Testis (tissue), 3 donors: Measurements from ENCODE around the gene GALC. TPM values are rescaled to one million over a fixed set of nuclear protein-coding genes. Genes with fewer than 3 reads are reported as not detected.

Experiments used
- DNase-seq: peaks from one replicate; pipeline ENCODE4 v3.0.0-alpha.2; 2019
- H3K27ac ChIP-seq, 2 donors: fragments of 200-600 bp; sonication (generic); one replicate each; pipeline ENCODE4 v1.5.1; 2019
- H3K27me3 ChIP-seq: fragments of 200-600 bp; sonication (generic); one replicate; pipeline ENCODE4 v1.5.1; 2019
- H3K36me3 ChIP-seq: fragments of 200-600 bp; sonication (generic); one replicate; pipeline ENCODE4 v1.5.1; 2017; ENCODE audit warnings: low read depth; ENCODE audit errors: missing control alignments
- H3K4me1 ChIP-seq: fragments of 200-600 bp; sonication (generic); one replicate; pipeline ENCODE4 v1.5.1; 2019
- H3K4me3 ChIP-seq, 2 donors: fragments of 200-600 bp; sonication (generic); one replicate each; pipeline ENCODE4 v1.5.1; 2017 to 2019
- H3K9me3 ChIP-seq: fragments of 200-600 bp; sonication (generic); one replicate; pipeline ENCODE4 v1.5.1; 2017
- CTCF ChIP-seq, 3 experiments: fragments of 450-650 bp in 2 of 3; fragments of 200-600 bp in 1 of 3; sonication (generic) in 1 of 3; IDR thresholded peaks; one replicate each; pipeline ENCODE4 v1.5.1; 2016 to 2019; ENCODE audit warnings: antibody characterized with exemption in 3 of 3, mild to moderate bottlenecking in 2 of 3, moderate library complexity in 1 of 3
- POLR2A ChIP-seq: fragments of 450-650 bp; IDR thresholded peaks from one replicate; pipeline ENCODE4 v1.6.1; 2017; ENCODE audit warnings: antibody characterized with exemption, mild to moderate bottlenecking, moderate library complexity
- WGBS, 2 donors: methylation state at CpG; one replicate each; pipeline ENCODE4 v1.1.5; 2018; 5-methylcytosine and 5-hydroxymethylcytosine counted together
- intact Hi-C: fragments of 100-400 bp; cut with DNase I; formaldehyde crosslinking; loops from one replicate; pipeline ENCODE4 v1.15.1; 2023; ENCODE audit warnings: low total_unique reads
- polyA plus RNA-seq: library from polyadenylated mRNA; stranded (reverse); fragments of 350-450 nt; fragmentation: Illumina TruSeq; extraction: RNeasy Lipid Tissue Mini Kit (QIAGEN cat#74804); gene quantifications from one replicate; pipeline ENCODE4 v1.2.3, GENCODE V29; 2014; ENCODE audit warnings: low read depth, low replicate concordance; ENCODE audit not compliant: insufficient read depth
- total RNA-seq, 2 donors: library from RNA; depleted of rRNA; stranded (reverse); fragments of >200 nt; gene quantifications; one replicate each; pipeline ENCODE4 v1.2.3, GENCODE V29; 2016

The GALC gene
- total and polyA plus RNA-seq, 3 donors from 2014 or later, result 50.7 to 100 (median 79.6) TPM

DNA sequence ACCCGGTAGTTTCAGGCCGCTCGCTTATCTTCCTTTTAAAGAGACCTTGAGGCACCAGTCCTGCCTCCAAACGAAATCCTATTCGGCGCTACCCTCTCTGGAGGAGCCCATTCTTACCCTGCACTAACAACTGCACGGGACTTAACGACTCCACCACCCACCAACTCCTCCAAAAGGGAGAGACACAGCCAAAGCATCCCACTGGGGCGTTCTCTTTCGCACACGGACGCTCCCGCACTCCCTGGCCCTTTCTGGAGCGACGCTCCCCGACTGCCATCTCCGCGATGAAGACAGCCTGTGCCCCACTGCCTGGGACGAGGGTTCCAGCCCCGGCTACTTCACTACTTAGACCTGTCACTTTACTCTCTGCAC lies 650 bp downstream of the GALC start:
- TF ChIP-seq POLR2A (no peak), CTCF (IDR thresholded peaks at IDR 0.05) (no peak)
- Histone ChIP-seq H3K36me3 (no peaks in the 10 kb centered on the region), H3K27ac (peak overlapping the region; percentile 93 to 98), H3K4me3 (peak overlapping the region; percentile 78 to 85), H3K4me1 (peaks cover 51% of the 10 kb centered on the region), H3K9me3 (no peaks in the 10 kb centered on the region), H3K27me3 (no peaks in the 10 kb centered on the region)
- intact Hi-C loops, result no loop called here
- DNase-seq, result no peak
- 2 to 3% methylated on average over 18 to 20 of the region's 20 CpGs for WGBS, 2 donors

GRCh38 chr14:87990682-87991081 lies 2.3 kb downstream of the GALC start:
- DNase-seq, result peak; percentile 38
- WGBS, 2 donors, result 45 to 48% methylated on average over 4 of the region's 4 CpGs
- Histone ChIP-seq H3K4me3 (no peak overlapping the region), H3K27me3 (no peaks in the 10 kb centered on the region), H3K36me3 (no peaks in the 10 kb centered on the region), H3K27ac (peak overlapping the region; percentile 60 to 98), H3K9me3 (no peaks in the 10 kb centered on the region), H3K4me1 (peaks cover 38% of the 10 kb centered on the region)
- intact Hi-C loops, result no loop called here
- TF ChIP-seq CTCF (IDR thresholded peaks at IDR 0.05), result no peak
- no peak for TF ChIP-seq POLR2A

DNA sequence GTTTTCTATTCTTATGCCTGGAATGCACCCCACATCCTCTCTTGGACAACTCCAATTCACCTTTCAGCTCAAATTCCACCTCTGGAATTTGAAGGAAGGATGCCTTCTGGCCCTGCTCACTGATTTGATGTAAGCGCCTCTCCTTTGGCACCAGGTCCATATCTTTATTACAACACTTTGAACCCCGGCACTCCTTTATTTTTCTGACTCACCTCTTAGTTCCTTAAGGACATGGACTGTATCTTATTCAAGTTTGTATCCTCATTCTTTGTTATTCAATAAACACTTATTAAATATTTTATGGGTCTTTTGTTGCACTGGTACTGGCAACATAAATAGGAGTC lies 3.1 kb downstream of the GALC start:
- Histone ChIP-seq H3K27ac (peak overlapping the region in 1 of 2 donors; percentile 98), H3K36me3 (no peaks in the 10 kb centered on the region), H3K4me1 (peaks cover 31% of the 10 kb centered on the region), H3K9me3 (no peaks in the 10 kb centered on the region), H3K4me3 (no peak overlapping the region), H3K27me3 (no peaks in the 10 kb centered on the region)
- intact Hi-C loops, result no loop called here
- TF ChIP-seq CTCF (IDR thresholded peaks at IDR 0.05) (no peak), POLR2A (no peak)
- DNase-seq, result no peak
- 95 to 97% methylated on average over 2 of the region's 2 CpGs for WGBS, 2 donors

DNA sequence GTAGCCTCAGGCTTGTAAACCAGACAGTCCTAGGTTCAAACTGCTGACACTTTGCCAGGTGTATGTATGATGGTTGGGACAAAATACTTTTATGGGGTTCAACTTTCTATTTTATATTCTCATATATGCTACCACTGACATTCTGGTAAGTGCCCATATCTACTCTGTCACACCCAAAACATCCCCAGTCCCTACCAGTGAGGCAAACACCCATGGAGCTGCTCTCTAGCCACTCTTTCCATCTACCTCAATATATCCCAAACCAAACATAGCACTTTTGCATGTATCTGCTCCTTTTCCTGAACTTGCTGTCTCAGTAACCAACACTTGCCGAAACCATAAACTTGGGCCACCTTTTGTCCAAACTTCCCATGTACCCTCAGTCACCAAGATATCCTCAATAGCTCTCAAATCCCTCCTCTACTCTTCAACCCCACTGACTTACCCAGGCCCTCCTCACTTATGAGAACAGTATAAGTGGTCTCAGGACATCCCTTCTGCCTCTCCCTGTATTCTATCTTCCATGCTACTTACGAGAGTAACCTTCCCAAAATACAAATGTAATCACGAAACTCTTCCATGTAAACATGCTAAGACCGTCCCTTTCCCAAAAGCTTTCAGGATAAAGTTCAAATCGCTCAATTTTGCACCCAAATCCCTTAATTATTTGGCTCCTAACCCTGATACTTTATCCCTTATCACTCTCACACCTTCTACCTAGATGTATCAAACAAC lies 3.6 kb downstream of the GALC start:
- 83 to 95% methylated on average over 5 of the region's 5 CpGs for WGBS, 2 donors
- intact Hi-C loops, result no loop called here
- H3K4me1 ChIP-seq, result peaks cover 25% of the 10 kb centered on the region

More for the DNA sequence above, 3.6 kb downstream of the GALC start:
- Histone ChIP-seq H3K27me3 (no peaks in the 10 kb centered on the region), H3K4me3 (no peak overlapping the region), H3K27ac (no peak overlapping the region), H3K36me3 (no peaks in the 10 kb centered on the region), H3K9me3 (no peaks in the 10 kb centered on the region)
- no peak for DNase-seq
- TF ChIP-seq CTCF (IDR thresholded peaks at IDR 0.05) (no peak), POLR2A (no peak)
